Panc1 (cell line): ENCODE measurements around the gene APOL6. TPM values are rescaled to one million over a fixed set of nuclear protein-coding genes. Genes with fewer than 3 reads are reported as not detected.

ENCODE experiments used
- ATAC-seq: fragments of 200-7000 bp; cut with Tn5 transposase; 2 replicates; pipeline ENCODE4 v1.9.1; 2020; ENCODE audit warnings: mild to moderate bottlenecking, moderate library complexity
- BruUV-seq: library from RNA; stranded (reverse); fragments of 400-500 nt; replicated peaks from 2 replicates; lab custom pipeline; 2021; lab: Mats Ljungman, UMichigan
- CTCF ChIA-PET: fragments of 300-600 bp; sonication (Branson Sonifier 250); formaldehyde crosslinking; loops from one replicate; lab custom pipeline; 2022; ENCODE audit warnings: antibody characterized with exemption; lab: Charles Lee
- POLR2A ChIA-PET: fragments of 300-600 bp; sonication (Branson Sonifier 250); formaldehyde crosslinking; loops from one replicate; lab custom pipeline; 2022; ENCODE audit warnings: antibody characterized with exemption; lab: Charles Lee
- DNase-seq: peaks from one replicate; pipeline ENCODE4 v3.0.0-alpha.2; 2010; ENCODE audit warnings: low read depth, low spot score
- H3K27ac ChIP-seq: 2 replicates; pipeline ENCODE4 v1.5.1; 2011; ENCODE audit warnings: mild to moderate bottlenecking, low read length, inconsistent platforms
- H3K27me3 ChIP-seq: fragments of 200-500 bp; sonication (Bioruptor generic); 2 replicates; pipeline ENCODE4 v1.6.0; 2014; ENCODE audit warnings: low read length, inconsistent platforms; ENCODE audit not compliant: control insufficient read depth, insufficient read depth
- H3K36me3 ChIP-seq: fragments of 200-500 bp; sonication (Bioruptor generic); 2 replicates; pipeline ENCODE4 v1.5.1; 2014; ENCODE audit warnings: inconsistent platforms, mild to moderate bottlenecking, low read length, moderate library complexity; ENCODE audit not compliant: control insufficient read depth, insufficient read depth
- H3K4me1 ChIP-seq: 2 replicates; pipeline ENCODE4 v1.5.1; 2011; ENCODE audit warnings: inconsistent platforms, mild to moderate bottlenecking, low read length, moderate library complexity; ENCODE audit not compliant: control insufficient read depth, insufficient read depth
- H3K4me3 ChIP-seq, 2 experiments: 2 replicates each; pipeline ENCODE4 v1.5.1; 2011 to 2012; ENCODE audit warnings: low read depth in 2 of 2, low read length in 2 of 2, mild to moderate bottlenecking in 2 of 2, inconsistent platforms in 1 of 2, moderate library complexity in 1 of 2
- H3K9me3 ChIP-seq: fragments of 200-500 bp; sonication (Bioruptor generic); 2 replicates; pipeline ENCODE4 v1.5.1; 2014; ENCODE audit warnings: low read depth, mild to moderate bottlenecking, inconsistent platforms, low read length, moderate library complexity; ENCODE audit not compliant: control insufficient read depth, insufficient read depth
- POLR2AphosphoS5 ChIP-seq: IDR thresholded peaks from 2 replicates; pipeline ENCODE4 v1.6.1; 2012; ENCODE audit warnings: mild to moderate bottlenecking, low read depth, low read length, moderate library complexity
- SIN3A ChIP-seq: IDR thresholded peaks from 2 replicates; pipeline ENCODE4 v1.6.1; 2012; ENCODE audit warnings: low read depth, mild to moderate bottlenecking, low read length, moderate library complexity, borderline replicate concordance; ENCODE audit not compliant: insufficient read depth
- TCF7L2 ChIP-seq: IDR thresholded peaks from 2 replicates; pipeline ENCODE4 v1.6.1; 2011; ENCODE audit warnings: mild to moderate bottlenecking, low read depth, low read length, inconsistent platforms
- in situ Hi-C: cut with HindIII; loops from 2 replicates; pipeline ENCODE4 v1.10.0; 2016; ENCODE audit warnings: low sequenced_read_pairs, low pct_unique_long_range_greater_than_20kb
- intact Hi-C: fragments of 100-400 bp; cut with micrococcal nuclease; formaldehyde crosslinking; loops from one replicate; pipeline ENCODE4 v1.10.0; 2022; ENCODE audit not compliant: unreplicated experiment
- total RNA-seq: library from RNA; stranded (reverse); gene quantifications from one replicate; pipeline ENCODE4 v1.2.1, GENCODE V29; 2021; ENCODE audit not compliant: unreplicated experiment
- TF ChIP-seq, protein P1 (sequence below): fragments of 450-650 bp; IDR thresholded peaks from 2 replicates; pipeline ENCODE4 v1.5.1; 2017; ENCODE audit warnings: mild to moderate bottlenecking
- TF ChIP-seq, protein P2 (sequence below), 2 experiments: IDR thresholded peaks; 2 replicates each; pipeline ENCODE4 v1.6.1; 2011 to 2012; ENCODE audit warnings: low read depth in 2 of 2, control low read depth in 1 of 2, low read length in 1 of 2, mild to moderate bottlenecking in 1 of 2, moderate library complexity in 1 of 2; ENCODE audit not compliant: insufficient read depth in 1 of 2

The APOL6 gene
- total RNA-seq, 1 experiment from 2014 or later, result 16.4 TPM

DNA sequence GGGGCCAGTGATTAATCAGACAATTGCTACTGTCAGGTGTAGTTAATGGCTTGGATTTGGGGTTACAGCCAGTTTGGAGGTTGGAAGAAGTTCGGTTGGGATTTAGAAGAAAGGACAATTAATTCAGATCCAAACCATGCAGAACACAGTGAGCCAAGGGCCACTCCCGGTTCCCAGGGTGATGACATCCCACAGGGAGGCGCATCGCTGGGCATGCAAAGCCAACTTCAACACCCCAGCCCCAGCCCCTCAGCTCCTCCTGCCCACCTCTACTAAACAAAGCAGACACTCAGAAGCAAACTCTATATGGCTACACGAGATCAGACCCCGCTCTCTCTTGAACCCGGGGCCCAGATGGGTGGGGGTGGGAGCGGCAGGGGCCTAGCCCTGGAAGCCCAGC is 41.3 kb upstream of the APOL6 start:
- no peaks in the 10 kb centered on the region for H3K27me3 ChIP-seq
- ATAC-seq (no peak), DNase-seq (no peak)
- peaks cover 51% of the 10 kb centered on the region for H3K4me1 ChIP-seq
- TF ChIP-seq, protein P1, sequence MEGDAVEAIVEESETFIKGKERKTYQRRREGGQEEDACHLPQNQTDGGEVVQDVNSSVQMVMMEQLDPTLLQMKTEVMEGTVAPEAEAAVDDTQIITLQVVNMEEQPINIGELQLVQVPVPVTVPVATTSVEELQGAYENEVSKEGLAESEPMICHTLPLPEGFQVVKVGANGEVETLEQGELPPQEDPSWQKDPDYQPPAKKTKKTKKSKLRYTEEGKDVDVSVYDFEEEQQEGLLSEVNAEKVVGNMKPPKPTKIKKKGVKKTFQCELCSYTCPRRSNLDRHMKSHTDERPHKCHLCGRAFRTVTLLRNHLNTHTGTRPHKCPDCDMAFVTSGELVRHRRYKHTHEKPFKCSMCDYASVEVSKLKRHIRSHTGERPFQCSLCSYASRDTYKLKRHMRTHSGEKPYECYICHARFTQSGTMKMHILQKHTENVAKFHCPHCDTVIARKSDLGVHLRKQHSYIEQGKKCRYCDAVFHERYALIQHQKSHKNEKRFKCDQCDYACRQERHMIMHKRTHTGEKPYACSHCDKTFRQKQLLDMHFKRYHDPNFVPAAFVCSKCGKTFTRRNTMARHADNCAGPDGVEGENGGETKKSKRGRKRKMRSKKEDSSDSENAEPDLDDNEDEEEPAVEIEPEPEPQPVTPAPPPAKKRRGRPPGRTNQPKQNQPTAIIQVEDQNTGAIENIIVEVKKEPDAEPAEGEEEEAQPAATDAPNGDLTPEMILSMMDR, result no peak
- TF ChIP-seq, protein P2, sequence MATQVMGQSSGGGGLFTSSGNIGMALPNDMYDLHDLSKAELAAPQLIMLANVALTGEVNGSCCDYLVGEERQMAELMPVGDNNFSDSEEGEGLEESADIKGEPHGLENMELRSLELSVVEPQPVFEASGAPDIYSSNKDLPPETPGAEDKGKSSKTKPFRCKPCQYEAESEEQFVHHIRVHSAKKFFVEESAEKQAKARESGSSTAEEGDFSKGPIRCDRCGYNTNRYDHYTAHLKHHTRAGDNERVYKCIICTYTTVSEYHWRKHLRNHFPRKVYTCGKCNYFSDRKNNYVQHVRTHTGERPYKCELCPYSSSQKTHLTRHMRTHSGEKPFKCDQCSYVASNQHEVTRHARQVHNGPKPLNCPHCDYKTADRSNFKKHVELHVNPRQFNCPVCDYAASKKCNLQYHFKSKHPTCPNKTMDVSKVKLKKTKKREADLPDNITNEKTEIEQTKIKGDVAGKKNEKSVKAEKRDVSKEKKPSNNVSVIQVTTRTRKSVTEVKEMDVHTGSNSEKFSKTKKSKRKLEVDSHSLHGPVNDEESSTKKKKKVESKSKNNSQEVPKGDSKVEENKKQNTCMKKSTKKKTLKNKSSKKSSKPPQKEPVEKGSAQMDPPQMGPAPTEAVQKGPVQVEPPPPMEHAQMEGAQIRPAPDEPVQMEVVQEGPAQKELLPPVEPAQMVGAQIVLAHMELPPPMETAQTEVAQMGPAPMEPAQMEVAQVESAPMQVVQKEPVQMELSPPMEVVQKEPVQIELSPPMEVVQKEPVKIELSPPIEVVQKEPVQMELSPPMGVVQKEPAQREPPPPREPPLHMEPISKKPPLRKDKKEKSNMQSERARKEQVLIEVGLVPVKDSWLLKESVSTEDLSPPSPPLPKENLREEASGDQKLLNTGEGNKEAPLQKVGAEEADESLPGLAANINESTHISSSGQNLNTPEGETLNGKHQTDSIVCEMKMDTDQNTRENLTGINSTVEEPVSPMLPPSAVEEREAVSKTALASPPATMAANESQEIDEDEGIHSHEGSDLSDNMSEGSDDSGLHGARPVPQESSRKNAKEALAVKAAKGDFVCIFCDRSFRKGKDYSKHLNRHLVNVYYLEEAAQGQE (IDR thresholded peaks at IDR 0.05; ENCODE audit: insufficient read depth in 1 of 2, low read depth in 2 of 2, low read length in 1 of 2), result no peak
- TF ChIP-seq POLR2AphosphoS5, result no peak
- TF ChIP-seq TCF7L2, result no peak
- no peak for TF ChIP-seq SIN3A
- H3K36me3 ChIP-seq, result no peaks in the 10 kb centered on the region
- ChIA-PET POLR2A (no interaction called here), CTCF (interaction anchor here (0.7 kb wide), 1 partner anchor 588 kb away, joined by 4 read pairs; no protein-coding TSS in a partner anchor)
- BruUV-seq, result no TSS peak
- no peaks in the 10 kb centered on the region for H3K9me3 ChIP-seq
- in situ Hi-C loops (no loop called here), intact Hi-C loops (no loop called here)
- H3K4me3 ChIP-seq, result no peak overlapping the region
- H3K27ac ChIP-seq, result peak overlapping the region; percentile 96

DNA sequence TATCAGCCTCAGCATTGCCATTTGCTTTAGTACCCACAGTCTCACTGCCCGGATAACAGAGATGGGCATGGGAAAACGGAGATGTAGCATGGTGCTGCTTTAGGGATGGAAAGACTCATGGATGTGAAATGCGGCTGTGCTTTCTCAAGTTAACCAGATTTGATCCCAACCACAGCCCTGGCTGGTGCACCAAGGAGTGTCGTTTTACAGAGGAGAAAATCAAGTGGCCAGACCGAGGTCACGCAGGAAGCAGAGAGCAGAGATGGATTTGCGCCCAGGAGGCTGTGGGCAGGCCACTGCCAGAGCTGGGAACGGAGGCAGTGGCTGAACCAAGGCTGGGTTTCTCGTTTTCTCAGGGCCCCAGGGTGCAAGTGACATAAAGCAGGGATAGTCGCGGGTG is 40.2 kb upstream of the APOL6 start:
- ChIA-PET POLR2A (no interaction called here), CTCF (no interaction called here)
- in situ Hi-C loops (no loop called here), intact Hi-C loops (no loop called here)
- Histone ChIP-seq H3K4me1 (peaks cover 49% of the 10 kb centered on the region), H3K27me3 (no peaks in the 10 kb centered on the region), H3K36me3 (no peaks in the 10 kb centered on the region), H3K27ac (peak overlapping the region; percentile 96), H3K9me3 (no peaks in the 10 kb centered on the region), H3K4me3 (no peak overlapping the region)
- no peak for ATAC-seq
- no TSS peak for BruUV-seq
- DNase-seq, result no peak
- TF ChIP-seq, protein P1, result no peak
- TF ChIP-seq POLR2AphosphoS5 (no peak), SIN3A (no peak), TCF7L2 (no peak)
- TF ChIP-seq, protein P2 (IDR thresholded peaks at IDR 0.05; ENCODE audit: insufficient read depth in 1 of 2, low read depth in 2 of 2, low read length in 1 of 2), result no peak
